GM21529 (cell line): ENCODE results near the gene ALG1.
"Not testable (repeated sequence)": the region's sequence is repeated elsewhere in the genome, so short reads cannot be mapped to it uniquely, and the experiment has no call there.

Source experiments
- ATAC-seq: cut with Tn5 transposase; IDR thresholded peaks from one replicate; pipeline ENCODE4 v1.9.1; 2021; ENCODE audit not compliant: unreplicated experiment

ALG1 gene

GRCh38 chr16:5072334-5073278 lies 963 bp downstream of the ALG1 start:
- ATAC-seq: no peak

- ATAC-seq: no peak
Measured at GRCh38 chr16:5073279-5073629, 1.6 kb downstream of the ALG1 start.

- ATAC-seq: not testable (repeated sequence)
Measured at GRCh38 chr16:5073771-5074170, 2.1 kb downstream of the ALG1 start.

- no peak for ATAC-seq
Measured at GRCh38 chr16:5075637-5076036, 4.0 kb downstream of the ALG1 start.

- ATAC-seq: no peak
Measured at GRCh38 chr16:5077304-5077703, 5.7 kb downstream of the ALG1 start.

GRCh38 chr16:5078626-5079025 lies 7.0 kb downstream of the ALG1 start:
- ATAC-seq: no peak

- ATAC-seq: not testable (repeated sequence)
Measured at GRCh38 chr16:5080461-5080860, 8.8 kb downstream of the ALG1 start.

GRCh38 chr16:5080996-5081395 lies 9.4 kb downstream of the ALG1 start:
- not testable (repeated sequence) for ATAC-seq

GRCh38 chr16:5083646-5084045 lies 12.0 kb downstream of the ALG1 start:
- ATAC-seq: not testable (repeated sequence)

GRCh38 chr16:5084099-5084731 lies 12.6 kb downstream of the ALG1 start:
- ATAC-seq: not testable (repeated sequence)

- not testable (repeated sequence) for ATAC-seq
Measured at GRCh38 chr16:5084802-5085201, 13.2 kb downstream of the ALG1 start.

GRCh38 chr16:5085716-5086115 lies 14.1 kb downstream of the ALG1 start:
- not testable (repeated sequence) for ATAC-seq

GRCh38 chr16:5088086-5088790 lies 16.6 kb downstream of the ALG1 start:
- ATAC-seq: not testable (repeated sequence)

- not testable (repeated sequence) for ATAC-seq
Measured at GRCh38 chr16:5088936-5089335, 17.3 kb downstream of the ALG1 start.

GRCh38 chr16:5089911-5090555 lies 18.4 kb downstream of the ALG1 start:
- not testable (repeated sequence) for ATAC-seq

- ATAC-seq: not testable (repeated sequence)
Measured at GRCh38 chr16:5090592-5090991, 18.9 kb downstream of the ALG1 start.

GRCh38 chr16:5093081-5093480 lies 21.4 kb downstream of the ALG1 start:
- not testable (repeated sequence) for ATAC-seq

- ATAC-seq: not testable (repeated sequence)
Measured at GRCh38 chr16:5093746-5094145, 22.1 kb downstream of the ALG1 start.

- ATAC-seq: not testable (repeated sequence)
Measured at GRCh38 chr16:5095145-5095830, 23.6 kb downstream of the ALG1 start.

GRCh38 chr16:5096437-5097060 lies 24.9 kb downstream of the ALG1 start:
- ATAC-seq: not testable (repeated sequence)
